ENCODE results near the gene RO60.

The RO60 gene

DNA sequence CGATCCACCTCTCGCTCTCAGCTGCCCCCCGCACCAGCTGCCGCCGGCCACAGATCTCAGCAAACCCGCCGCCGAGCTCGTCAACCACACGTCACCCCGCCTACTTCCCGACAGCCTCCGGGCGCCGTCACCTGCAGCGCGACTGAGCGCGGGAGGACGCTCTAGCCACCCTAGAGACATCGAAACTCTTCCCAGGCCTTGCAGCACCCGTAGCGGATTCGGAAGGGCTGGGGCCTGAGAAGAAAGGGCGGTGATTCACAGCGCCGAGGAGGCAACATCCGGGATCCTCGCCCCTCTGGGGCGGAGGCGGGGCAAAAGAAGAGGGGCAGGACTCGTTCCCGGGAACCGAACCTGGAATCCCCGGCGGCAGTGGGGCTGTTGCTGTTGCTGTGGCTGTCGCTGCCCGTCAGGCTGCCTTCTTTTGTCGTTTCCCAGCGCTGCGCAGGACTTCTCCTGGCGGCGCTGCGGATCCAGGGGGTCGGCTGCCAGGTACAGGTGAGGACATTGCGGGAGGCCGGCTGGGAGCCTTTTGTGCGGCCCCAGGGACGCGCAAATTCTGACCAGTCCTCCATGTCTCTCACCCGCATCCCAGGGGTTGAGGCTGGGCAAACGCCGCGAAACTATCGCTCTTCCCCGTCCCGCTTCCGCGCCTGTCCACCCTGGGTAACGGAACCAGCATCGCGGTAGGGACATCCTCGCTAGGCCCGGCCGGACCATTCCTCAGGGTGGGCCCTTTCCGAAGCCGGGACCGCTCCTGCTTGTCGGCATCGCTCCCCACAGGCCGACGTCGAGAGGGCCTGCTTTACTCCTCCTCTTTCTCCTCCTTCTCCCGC is at the start of gene RO60, which contains the start of gene UCHL5:
Gene RO60, plus strand, starts transcription at position 331 of the 833 bp plus-strand sequence. CDS start 9,443 bp downstream, outside the sequence.
Gene UCHL5, minus strand, starts transcription at position 79 of the 833 bp plus-strand sequence. CDS start 100 bp downstream, outside the sequence.
- DNase-seq (ENCODE audit: low read depth): peak; percentile 95
- TF ChIP-seq, protein P1, sequence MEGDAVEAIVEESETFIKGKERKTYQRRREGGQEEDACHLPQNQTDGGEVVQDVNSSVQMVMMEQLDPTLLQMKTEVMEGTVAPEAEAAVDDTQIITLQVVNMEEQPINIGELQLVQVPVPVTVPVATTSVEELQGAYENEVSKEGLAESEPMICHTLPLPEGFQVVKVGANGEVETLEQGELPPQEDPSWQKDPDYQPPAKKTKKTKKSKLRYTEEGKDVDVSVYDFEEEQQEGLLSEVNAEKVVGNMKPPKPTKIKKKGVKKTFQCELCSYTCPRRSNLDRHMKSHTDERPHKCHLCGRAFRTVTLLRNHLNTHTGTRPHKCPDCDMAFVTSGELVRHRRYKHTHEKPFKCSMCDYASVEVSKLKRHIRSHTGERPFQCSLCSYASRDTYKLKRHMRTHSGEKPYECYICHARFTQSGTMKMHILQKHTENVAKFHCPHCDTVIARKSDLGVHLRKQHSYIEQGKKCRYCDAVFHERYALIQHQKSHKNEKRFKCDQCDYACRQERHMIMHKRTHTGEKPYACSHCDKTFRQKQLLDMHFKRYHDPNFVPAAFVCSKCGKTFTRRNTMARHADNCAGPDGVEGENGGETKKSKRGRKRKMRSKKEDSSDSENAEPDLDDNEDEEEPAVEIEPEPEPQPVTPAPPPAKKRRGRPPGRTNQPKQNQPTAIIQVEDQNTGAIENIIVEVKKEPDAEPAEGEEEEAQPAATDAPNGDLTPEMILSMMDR (IDR thresholded peaks at IDR 0.05; ENCODE audit: low read depth, low read length, missing control alignments): no peak
- peak within 1 kb of the TSS; percentile 92 for H3K4me3 ChIP-seq (ENCODE audit: low read depth, low read length)

DNA sequence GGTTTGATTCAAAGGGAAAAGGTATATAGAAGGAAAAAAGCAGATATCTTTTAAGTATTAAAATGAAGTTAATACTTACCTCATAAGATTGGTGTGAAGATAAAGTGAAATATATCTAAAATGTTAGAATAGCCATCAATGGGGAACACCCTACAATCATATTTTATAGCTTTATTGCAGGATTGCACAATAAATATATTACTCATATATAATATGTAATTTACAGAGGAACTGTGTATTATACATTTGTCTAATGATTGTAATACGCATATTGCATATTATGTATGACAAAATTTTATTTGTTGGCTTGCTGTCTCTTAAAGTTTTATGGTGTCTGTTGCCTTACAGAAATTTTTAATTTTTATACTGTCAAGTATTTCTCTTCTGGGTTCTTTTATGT is 48.0 kb upstream of the RO60 start:
- DNase-seq (ENCODE audit: low read depth): no peak
- no peak overlapping the region for H3K4me3 ChIP-seq (ENCODE audit: low read depth, low read length)
- TF ChIP-seq, protein P1 (IDR thresholded peaks at IDR 0.05; ENCODE audit: low read depth, low read length, missing control alignments): no peak

GRCh38 chr1:193013005-193013404 is 46.4 kb upstream of the RO60 start:
- no peak for DNase-seq (ENCODE audit: low read depth)
- TF ChIP-seq, protein P1 (IDR thresholded peaks at IDR 0.05; ENCODE audit: low read depth, low read length, missing control alignments): no peak
- no peak overlapping the region for H3K4me3 ChIP-seq (ENCODE audit: low read depth, low read length)

DNA sequence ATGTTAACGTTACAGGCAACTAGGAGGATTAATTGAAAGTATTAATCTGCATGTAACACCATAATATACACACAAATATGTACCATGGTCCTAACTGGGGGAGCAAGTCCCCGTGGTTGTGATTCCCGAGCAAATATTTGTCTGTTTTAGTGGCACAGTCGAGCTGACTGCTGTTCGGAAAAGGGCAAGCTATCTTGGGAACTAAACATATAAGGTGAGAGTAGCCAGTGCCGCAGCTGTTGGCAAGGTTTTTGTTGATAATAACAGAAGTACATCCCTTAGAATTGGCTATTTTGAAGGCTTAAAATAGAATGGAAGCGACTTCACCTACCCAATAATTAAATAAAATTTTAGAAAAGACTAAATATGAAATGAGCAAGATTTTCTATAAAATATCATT is 45.7 kb upstream of the RO60 start:
- TF ChIP-seq, protein P1 (IDR thresholded peaks at IDR 0.05; ENCODE audit: low read depth, low read length, missing control alignments): no peak
- H3K4me3 ChIP-seq (ENCODE audit: low read depth, low read length): no peak overlapping the region
- DNase-seq (ENCODE audit: low read depth): no peak

GRCh38 chr1:193014400-193014799 is 45.0 kb upstream of the RO60 start:
- DNase-seq (ENCODE audit: low read depth): no peak
- TF ChIP-seq, protein P1 (IDR thresholded peaks at IDR 0.05; ENCODE audit: low read depth, low read length, missing control alignments): no peak
- no peak overlapping the region for H3K4me3 ChIP-seq (ENCODE audit: low read depth, low read length)

GRCh38 chr1:193016788-193017187 is 42.6 kb upstream of the RO60 start:
- DNase-seq (ENCODE audit: low read depth): no peak
- H3K4me3 ChIP-seq (ENCODE audit: low read depth, low read length): no peak overlapping the region
- TF ChIP-seq, protein P1 (IDR thresholded peaks at IDR 0.05; ENCODE audit: low read depth, low read length, missing control alignments): no peak
